ENCODE results near the gene LYPLA2. TPM values are rescaled to one million over a fixed set of nuclear protein-coding genes. Genes with fewer than 3 reads are reported as not detected.
"Not testable (repeated sequence)": the region's sequence is repeated elsewhere in the genome, so short reads cannot be mapped to it uniquely, and the experiment has no call there.

LYPLA2 gene
- polyA plus RNA-seq, 1 of the 3 experiments (the other 2 are of a cell fraction) = 109 TPM

GRCh38 chr1:23825762-23826522 is 35.0 kb downstream of the LYPLA2 start:
- no peaks in the 10 kb centered on the region for H3K27me3 ChIP-seq (ENCODE audit: insufficient read depth)
- H3K9ac ChIP-seq = peak overlapping the region; percentile 97; the same call in 1 of the 2 replicates
- ChIA-PET POLR2A (interaction anchor here (0.6 to 1.6 kb wide), 10 partner anchors 10 to 83 kb away, joined by 3 to 7 read pairs (median 4); partner anchors contain the start of genes ELOA, GALE and PITHD1), CTCF (interaction anchor here (1.3 to 3.1 kb wide), 4 partner anchors 10 to 91 kb away, joined by 3 to 17 read pairs (median 6); no protein-coding TSS in a partner anchor)
- no peak for DNase-seq
- H3K9me3 ChIP-seq = no peaks in the 10 kb centered on the region
- H3K4me1 ChIP-seq (ENCODE audit: control insufficient read depth in 1 of 2, insufficient read depth in 2 of 2, low read depth in 1 of 2, low read length in 1 of 2) = peaks cover 2 to 8% of the 10 kb centered on the region in 2 experiments; a peak in 2 of 4 replicates
- 65% methylated on average over 24 of the region's 24 CpGs for WGBS (ENCODE audit: low lambda C conversion rate)
- no peaks in the 10 kb centered on the region for H4K20me1 ChIP-seq (ENCODE audit: insufficient read depth)
- H3F3A ChIP-seq (replicated peaks; ENCODE audit: insufficient read depth) = no peaks in the 10 kb centered on the region
- peak overlapping the region in 1 of 2 experiments; percentile 82; a peak in 1 of 4 replicates for H3K27ac ChIP-seq (ENCODE audit: low read depth in 2 of 2, low read length in 1 of 2)
- H3K4me2 ChIP-seq = peak overlapping the region; percentile 90; the same call in 1 of the 2 replicates
- H3K36me3 ChIP-seq (replicated peaks in 1 of 2; ENCODE audit: control insufficient read depth in 1 of 2, insufficient read depth in 2 of 2, low read length in 1 of 2) = no peaks in the 10 kb centered on the region
- TF ChIP-seq MXI1 (IDR thresholded peaks at IDR 0.05; ENCODE audit: low read depth, low read length) = no peak
- TF ChIP-seq CHD2 (IDR thresholded peaks at IDR 0.05; ENCODE audit: low read length, partially characterized antibody) = no peak
- no peak for TF ChIP-seq SMC3 (IDR thresholded peaks at IDR 0.05; ENCODE audit: low read depth, low read length)
- no peak for TF ChIP-seq TAF1 (IDR thresholded peaks at IDR 0.05; ENCODE audit: borderline replicate concordance, low read depth, low read length)
- no peak for TF ChIP-seq FOXM1 (IDR thresholded peaks at IDR 0.05; ENCODE audit: low read depth)
- TF ChIP-seq MAX (IDR thresholded peaks at IDR 0.05; ENCODE audit: low read depth) = no peak
- no peak for TF ChIP-seq GATA2 (CRISPR knock-in tag; IDR thresholded peaks at IDR 0.05)
- no peak for TF ChIP-seq PBX3 (IDR thresholded peaks at IDR 0.05)
- TF ChIP-seq FOXJ3 (CRISPR knock-in tag; IDR thresholded peaks at IDR 0.05) = no peak
- TF ChIP-seq NRF1 (IDR thresholded peaks at IDR 0.05; ENCODE audit: low read depth, low read length) = no peak
- no peak for TF ChIP-seq MEF2A (IDR thresholded peaks at IDR 0.05; ENCODE audit: borderline replicate concordance, low read depth)
- no peak for TF ChIP-seq TCF12 (IDR thresholded peaks at IDR 0.05)
- no peak for TF ChIP-seq RXRA (IDR thresholded peaks at IDR 0.05; ENCODE audit: borderline replicate concordance, low read depth)
- TF ChIP-seq POLR2AphosphoS5 (IDR thresholded peaks at IDR 0.05; ENCODE audit: low read depth, low read length) = no peak
- TF ChIP-seq ZBTB33 (IDR thresholded peaks at IDR 0.05; ENCODE audit: borderline replicate concordance, low read depth) = no peak
- H2AFZ ChIP-seq (ENCODE audit: low read depth) = peak overlapping the region; percentile 92
- peaks cover 17% of the 10 kb centered on the region; the same call in 1 of the 2 replicates for H3K79me2 ChIP-seq (ENCODE audit: insufficient read depth)
- no peaks in the 10 kb centered on the region for H3K9me2 ChIP-seq
- H3K4me3 ChIP-seq (ENCODE audit: low read depth in 2 of 2, low read length in 1 of 2) = peak overlapping the region; percentile 84 to 95; a peak in 3 of 4 replicates

- H3K79me2 ChIP-seq (ENCODE audit: insufficient read depth) = peaks cover 17% of the 10 kb centered on the region; the same call in 1 of the 2 replicates
- H4K20me1 ChIP-seq (ENCODE audit: insufficient read depth); H3K4me1 ChIP-seq (ENCODE audit: control insufficient read depth in 1 of 2, insufficient read depth in 2 of 2, low read depth in 1 of 2, low read length in 1 of 2); DNase-seq; H3F3A ChIP-seq (replicated peaks; ENCODE audit: insufficient read depth); H3K4me2 ChIP-seq; POLR2A ChIA-PET; H3K9me2 ChIP-seq; H3K27me3 ChIP-seq (ENCODE audit: insufficient read depth); H2AFZ ChIP-seq (ENCODE audit: low read depth); H3K4me3 ChIP-seq (ENCODE audit: low read depth in 2 of 2, low read length in 1 of 2); H3K36me3 ChIP-seq (replicated peaks in 1 of 2; ENCODE audit: control insufficient read depth in 1 of 2, insufficient read depth in 2 of 2, low read length in 1 of 2); H3K27ac ChIP-seq (ENCODE audit: low read depth in 2 of 2, low read length in 1 of 2); H3K9me3 ChIP-seq; H3K9ac ChIP-seq: not testable (repeated sequence)
- CTCF ChIA-PET = interaction anchor here (3.1 kb wide), 1 partner anchor 16 kb away, joined by 17 read pairs; no protein-coding TSS in a partner anchor
- WGBS (ENCODE audit: low lambda C conversion rate) = 96% methylated on average over 13 of the region's 13 CpGs
Measured at GRCh38 chr1:23826590-23826989, 35.6 kb downstream of the LYPLA2 start.

Data from SK-N-SH (cell line).